K562 (cell line): ENCODE results near the gene CPOX. TPM values are rescaled to one million over a fixed set of nuclear protein-coding genes. Genes with fewer than 3 reads are reported as not detected.

Experiments used
- ATAC-seq: fragments of 200-7000 bp; cut with Tn5 transposase; 3 replicates; pipeline ENCODE4 v1.9.1; 2020; ENCODE audit warnings: moderate library complexity
- BruUV-seq: library from RNA; stranded (reverse); fragments of 400-500 nt; replicated peaks from 2 replicates; lab custom pipeline; 2021; lab: Mats Ljungman, UMichigan
- CTCF ChIA-PET: fragments of 300-600 bp; formaldehyde crosslinking; extraction: SDS; loops from one replicate; lab custom pipeline; 2021; ENCODE audit warnings: low intra/inter-chr PET ratio; lab: Yijun Ruan, JAX
- POLR2A ChIA-PET: fragments of 300-600, 350-650 bp; sonication (Branson Sonifier 250); formaldehyde crosslinking; extraction: SDS; loops from one replicate; lab custom pipeline; 2021; ENCODE audit warnings: antibody characterized with exemption, inconsistent platforms; lab: Yijun Ruan, JAX
- DNase-seq, 4 experiments: peaks; one replicate each; pipeline versions ENCODE4 v3.0.0 to v3.0.0-alpha.2; 2011 to 2018; ENCODE audit warnings: low spot score in 3 of 4, mixed read lengths in 3 of 4; ENCODE audit errors: extremely low read depth in 1 of 4
- FAIRE-seq: peaks from 2 replicates; lab custom pipeline; 2011; peaks lifted over from hg19 to GRCh38; lab: Jason Lieb, UNC
- H2AFZ ChIP-seq: 2 replicates; pipeline ENCODE4 v1.6.0; 2011; ENCODE audit warnings: low read depth, low read length, control low read depth, inconsistent platforms
- H3K27ac ChIP-seq: fragments of 200-600 bp; 3 replicates; pipeline ENCODE4 v1.8.0; 2011; ENCODE audit warnings: low read depth, mild to moderate bottlenecking, control low read depth, inconsistent platforms, low read length, moderate library complexity, mixed read lengths; ENCODE audit errors: extremely low read depth
- H3K27me3 ChIP-seq, 2 experiments: fragments of 300-600 bp in 1 of 2; 2 replicates in 1 of 2; 3 replicates in 1 of 2; pipeline versions ENCODE4 v1.6.0 to v1.8.0; 2011; ENCODE audit warnings: inconsistent platforms in 2 of 2, low read length in 2 of 2, mild to moderate bottlenecking in 1 of 2, mixed read lengths in 1 of 2, moderate library complexity in 1 of 2; ENCODE audit not compliant: control insufficient read depth in 2 of 2, insufficient read depth in 2 of 2
- H3K36me3 ChIP-seq: fragments of 300-600 bp; 3 replicates; pipeline ENCODE4 v1.8.0; 2011; ENCODE audit warnings: mild to moderate bottlenecking, low read length, inconsistent platforms; ENCODE audit not compliant: control insufficient read depth, insufficient read depth
- H3K4me1 ChIP-seq, 2 experiments: fragments of 200-600 bp in 1 of 2; replicated peaks in 1 of 2; 2 replicates in 1 of 2; 3 replicates in 1 of 2; pipeline versions ENCODE4 v1.5.1 to v1.8.0; 2011; ENCODE audit warnings: inconsistent platforms in 2 of 2, low read length in 2 of 2, mild to moderate bottlenecking in 1 of 2, mixed read lengths in 1 of 2, moderate library complexity in 1 of 2; ENCODE audit not compliant: control insufficient read depth in 2 of 2, insufficient read depth in 2 of 2
- H3K4me2 ChIP-seq: 2 replicates; pipeline ENCODE4 v1.6.1; 2011; ENCODE audit warnings: low read length, control low read depth, inconsistent platforms, mixed read lengths; ENCODE audit not compliant: insufficient read depth
- H3K4me3 ChIP-seq: fragments of 200-600 bp; sonication (generic), shearing (Covaris generic); 2 replicates; pipeline ENCODE4 v1.5.1; 2016; ENCODE audit warnings: control low read depth, inconsistent platforms
- H3K79me2 ChIP-seq: fragments of 200-600 bp; 3 replicates; pipeline ENCODE4 v1.8.0; 2011; ENCODE audit warnings: low read length, inconsistent platforms; ENCODE audit not compliant: control insufficient read depth, insufficient read depth
- H3K9ac ChIP-seq, 2 experiments: 2 replicates each; pipeline versions ENCODE4 v1.6.0 to v1.6.1; 2011; ENCODE audit warnings: low read depth in 2 of 2, low read length in 2 of 2, control low read depth in 1 of 2, inconsistent platforms in 1 of 2, mild to moderate bottlenecking in 1 of 2, mixed read lengths in 1 of 2; ENCODE audit not compliant: insufficient read depth in 1 of 2
- H3K9me1 ChIP-seq: one replicate; pipeline ENCODE4 v1.6.0; 2011; ENCODE audit warnings: inconsistent platforms, mild to moderate bottlenecking, low read length, moderate library complexity; ENCODE audit not compliant: control insufficient read depth, insufficient read depth
- H3K9me3 ChIP-seq: replicated peaks from 2 replicates; pipeline ENCODE4 v1.5.1; 2011; ENCODE audit warnings: low read depth, low read length, inconsistent platforms; ENCODE audit not compliant: control insufficient read depth, insufficient read depth
- H4K20me1 ChIP-seq: replicated peaks from 2 replicates; pipeline ENCODE4 v1.6.1; 2011; ENCODE audit warnings: low read length, inconsistent platforms, mixed read lengths; ENCODE audit not compliant: control insufficient read depth, insufficient read depth
- BMI1 ChIP-seq: fragments of 150-350 bp; IDR thresholded peaks from 2 replicates; pipeline ENCODE4 v1.6.1; 2014; ENCODE audit warnings: low read length
- HNRNPLL ChIP-seq: fragments of 200-400 bp; formaldehyde crosslinking; IDR thresholded peaks from 2 replicates; pipeline ENCODE4 v1.6.1; 2017; ENCODE audit warnings: low read length, low read depth, mild to moderate bottlenecking; ENCODE audit not compliant: poor library complexity, severe bottlenecking
- ZBED1 ChIP-seq: IDR thresholded peaks from 2 replicates; pipeline ENCODE4 v1.6.1; 2014
- ZNF695 ChIP-seq: fragments of 450-650 bp; formaldehyde crosslinking; IDR thresholded peaks from 2 replicates; pipeline ENCODE4 v1.4.0; 2020; ENCODE audit warnings: mild to moderate bottlenecking, moderate library complexity
- in situ Hi-C: fragments of 300-500 bp; cut with MboI; formaldehyde crosslinking; loops from 4 replicates; pipeline ENCODE4 v1.15.0; 2018; ENCODE audit warnings: inconsistent platforms, mixed read lengths
- intact Hi-C: fragments of 100-400 bp; cut with micrococcal nuclease; formaldehyde crosslinking; loops from 2 replicates; pipeline ENCODE4 v1.14.2; 2022
- polyA plus RNA-seq, 8 experiments: library from polyadenylated mRNA; depleted of rRNA in 4 of 8; stranded (reverse) in 5 of 8; unstranded in 3 of 8; fragments of >200 nt; fragmentation: Nextera tagmentation in 2 of 8; fragmentation: Illumina TruSeq in 1 of 8; extraction: Ambion mirVana in 2 of 8; extraction: Trizol in 1 of 8; gene quantifications; 2 replicates each; pipeline versions ENCODE4 v1.2.1 to v1.2.3, GENCODE V29; 2011 to 2014; ENCODE audit warnings: inconsistent platforms in 1 of 8, missing spikeins in 1 of 8
- total RNA-seq, 7 experiments: library from RNA; depleted of rRNA in 6 of 7; stranded (reverse); fragments of >200 nt in 6 of 7; fragmentation: Illumina TruSeq in 2 of 7; extraction: Trizol in 2 of 7; gene quantifications; 2 replicates each; pipeline versions ENCODE4 v1.2.1 to v1.2.3, GENCODE V29; 2011 to 2021; ENCODE audit warnings: low replicate concordance in 1 of 7
- TF ChIP-seq, protein P1 (sequence below): fragments of 200-800 bp; sonication (Bioruptor generic); IDR thresholded peaks from 2 replicates; pipeline ENCODE4 v1.6.1; 2016; ENCODE audit warnings: missing genetic modification characterization, missing compliant biosample characterization

CPOX gene
- total and polyA plus RNA-seq, 9 of the 15 experiments (the other 6 are each of a cell fraction or from before 2014, with no cell fraction given): 14.6 to 82.1 (median 24.8) TPM

DNA sequence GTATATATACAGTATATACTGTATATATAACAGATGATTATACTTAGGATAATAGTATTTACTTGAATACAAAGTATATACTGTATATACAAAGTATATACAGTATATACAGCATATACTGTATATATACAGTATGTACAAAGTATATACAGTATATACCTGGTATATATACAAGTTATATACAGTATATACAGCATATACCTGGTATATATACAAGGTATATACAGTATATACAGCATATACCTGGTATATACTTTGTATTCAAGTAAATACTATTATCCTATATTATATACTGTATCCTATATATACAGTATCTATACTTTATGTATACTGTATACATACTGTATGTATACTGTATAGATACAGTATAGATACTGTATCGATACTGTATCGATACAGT, 14.6 kb upstream of the CPOX start (continued):
- TF ChIP-seq, protein P1, sequence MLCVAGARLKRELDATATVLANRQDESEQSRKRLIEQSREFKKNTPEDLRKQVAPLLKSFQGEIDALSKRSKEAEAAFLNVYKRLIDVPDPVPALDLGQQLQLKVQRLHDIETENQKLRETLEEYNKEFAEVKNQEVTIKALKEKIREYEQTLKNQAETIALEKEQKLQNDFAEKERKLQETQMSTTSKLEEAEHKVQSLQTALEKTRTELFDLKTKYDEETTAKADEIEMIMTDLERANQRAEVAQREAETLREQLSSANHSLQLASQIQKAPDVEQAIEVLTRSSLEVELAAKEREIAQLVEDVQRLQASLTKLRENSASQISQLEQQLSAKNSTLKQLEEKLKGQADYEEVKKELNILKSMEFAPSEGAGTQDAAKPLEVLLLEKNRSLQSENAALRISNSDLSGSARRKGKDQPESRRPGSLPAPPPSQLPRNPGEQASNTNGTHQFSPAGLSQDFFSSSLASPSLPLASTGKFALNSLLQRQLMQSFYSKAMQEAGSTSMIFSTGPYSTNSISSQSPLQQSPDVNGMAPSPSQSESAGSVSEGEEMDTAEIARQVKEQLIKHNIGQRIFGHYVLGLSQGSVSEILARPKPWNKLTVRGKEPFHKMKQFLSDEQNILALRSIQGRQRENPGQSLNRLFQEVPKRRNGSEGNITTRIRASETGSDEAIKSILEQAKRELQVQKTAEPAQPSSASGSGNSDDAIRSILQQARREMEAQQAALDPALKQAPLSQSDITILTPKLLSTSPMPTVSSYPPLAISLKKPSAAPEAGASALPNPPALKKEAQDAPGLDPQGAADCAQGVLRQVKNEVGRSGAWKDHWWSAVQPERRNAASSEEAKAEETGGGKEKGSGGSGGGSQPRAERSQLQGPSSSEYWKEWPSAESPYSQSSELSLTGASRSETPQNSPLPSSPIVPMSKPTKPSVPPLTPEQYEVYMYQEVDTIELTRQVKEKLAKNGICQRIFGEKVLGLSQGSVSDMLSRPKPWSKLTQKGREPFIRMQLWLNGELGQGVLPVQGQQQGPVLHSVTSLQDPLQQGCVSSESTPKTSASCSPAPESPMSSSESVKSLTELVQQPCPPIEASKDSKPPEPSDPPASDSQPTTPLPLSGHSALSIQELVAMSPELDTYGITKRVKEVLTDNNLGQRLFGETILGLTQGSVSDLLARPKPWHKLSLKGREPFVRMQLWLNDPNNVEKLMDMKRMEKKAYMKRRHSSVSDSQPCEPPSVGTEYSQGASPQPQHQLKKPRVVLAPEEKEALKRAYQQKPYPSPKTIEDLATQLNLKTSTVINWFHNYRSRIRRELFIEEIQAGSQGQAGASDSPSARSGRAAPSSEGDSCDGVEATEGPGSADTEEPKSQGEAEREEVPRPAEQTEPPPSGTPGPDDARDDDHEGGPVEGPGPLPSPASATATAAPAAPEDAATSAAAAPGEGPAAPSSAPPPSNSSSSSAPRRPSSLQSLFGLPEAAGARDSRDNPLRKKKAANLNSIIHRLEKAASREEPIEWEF: no peak
- TF ChIP-seq BMI1: no peak
- TF ChIP-seq ZNF695 (CRISPR knock-in tag): no peak
- no peak for TF ChIP-seq ZBED1

DNA sequence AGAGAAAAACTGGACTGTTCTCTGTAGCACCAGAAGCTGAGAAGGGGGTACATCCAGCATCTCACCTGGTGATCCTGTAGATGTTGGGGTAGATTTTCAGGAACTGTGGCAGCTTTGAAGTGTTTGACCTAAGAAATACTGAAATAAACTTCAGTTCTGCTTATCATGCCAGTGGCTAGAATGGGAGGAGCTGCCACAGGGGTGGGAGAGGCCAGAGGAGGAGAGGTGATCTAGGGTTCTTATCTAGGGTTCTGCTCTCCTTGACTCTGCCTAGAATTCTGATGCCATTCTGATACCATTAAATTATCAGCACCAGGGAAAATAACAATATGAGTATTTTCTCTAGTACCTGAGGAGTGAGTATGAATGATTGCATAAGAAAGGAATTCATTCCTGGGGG, 10.2 kb upstream of the CPOX start:
- in situ Hi-C loops: loop anchor here (5.0 kb wide), 1 partner anchor 209 kb away; no protein-coding TSS in a partner anchor
- POLR2A ChIA-PET: no interaction called here
- H3K27ac ChIP-seq: no peak overlapping the region
- no peaks in the 10 kb centered on the region for H3K27me3 ChIP-seq
- H3K4me2 ChIP-seq: no peak overlapping the region
- H3K79me2 ChIP-seq: no peaks in the 10 kb centered on the region
- CTCF ChIA-PET: no interaction called here
- H4K20me1 ChIP-seq: no peaks in the 10 kb centered on the region
- no peaks in the 10 kb centered on the region; a peak in 1 of 5 replicates for H3K4me1 ChIP-seq
- ATAC-seq (no peak), FAIRE-seq (no peak), DNase-seq (no peak)
- no peak overlapping the region for H3K9ac ChIP-seq
- H3K9me3 ChIP-seq: no peaks in the 10 kb centered on the region
- BruUV-seq: no TSS peak
- H3K9me1 ChIP-seq: no peaks in the 10 kb centered on the region
- no peak overlapping the region for H3K4me3 ChIP-seq
- no peak overlapping the region for H2AFZ ChIP-seq
- no peaks in the 10 kb centered on the region for H3K36me3 ChIP-seq
- TF ChIP-seq HNRNPLL: no peak
- intact Hi-C loops: loop anchor here (2.0 kb wide), 1 partner anchor 391 kb away; no protein-coding TSS in a partner anchor
